ENCODE data around the gene GNA14. TPM values are rescaled to one million over a fixed set of nuclear protein-coding genes. Genes with fewer than 3 reads are reported as not detected.

The GNA14 gene
- total RNA-seq, 1 experiment from 2014 or later: 0.25 TPM

- intact Hi-C loops (cut with micrococcal nuclease): no loop called here
- Histone ChIP-seq H3K4me3 (replicated peaks in 1 of 2; ENCODE audit: low read depth in 1 of 2, low read length in 2 of 2) (no peak overlapping the region), H3K4me2 (ENCODE audit: low read length) (no peak overlapping the region), H4K20me1 (ENCODE audit: insufficient read depth) (no peaks in the 10 kb centered on the region), H3K27me3 (ENCODE audit: insufficient read depth, low read length) (no peaks in the 10 kb centered on the region), H3K79me2 (ENCODE audit: insufficient read depth, low read length) (no peaks in the 10 kb centered on the region), H3K9me3 (ENCODE audit: control insufficient read depth in 1 of 2, insufficient read depth in 1 of 2, low read depth in 1 of 2, low read length in 2 of 2) (no peaks in the 10 kb centered on the region), H3K9me2 (ENCODE audit: insufficient read depth) (no peaks in the 10 kb centered on the region), H3K9ac (ENCODE audit: low read length) (no peak overlapping the region), H2AFZ (ENCODE audit: low read depth, low read length, poor library complexity, severe bottlenecking) (no peak overlapping the region), H3K36me3 (ENCODE audit: control insufficient read depth in 1 of 2, insufficient read depth in 2 of 2, low read length in 2 of 2) (no peaks in the 10 kb centered on the region), H3K27ac (ENCODE audit: low read depth, low read length) (no peak overlapping the region), H3K4me1 (ENCODE audit: control insufficient read depth in 1 of 2, insufficient read depth in 2 of 2, low read length in 2 of 2) (no peaks in the 10 kb centered on the region)
- POLR2A ChIA-PET: no interaction called here
- DNase-seq (ENCODE audit: low read depth, low spot score): no peak
- no peak for ATAC-seq
- no TSS peak for BruUV-seq (replicated peaks)
- CTCF ChIA-PET: no interaction called here
- TF ChIP-seq POLR2A (IDR thresholded peaks at IDR 0.05; ENCODE audit: borderline replicate concordance, extremely low read depth, insufficient read depth, insufficient read length) (no peak), ZNF274 (IDR thresholded peaks at IDR 0.05; ENCODE audit: low read depth, low read length) (no peak), ATF3 (IDR thresholded peaks at IDR 0.05) (no peak), EGR1 (IDR thresholded peaks at IDR 0.05; ENCODE audit: low read depth) (no peak), FOSL1 (IDR thresholded peaks at IDR 0.05; ENCODE audit: low read depth) (no peak), ZFX (IDR thresholded peaks at IDR 0.05) (no peak), EZH2 (IDR thresholded peaks at IDR 0.05) (no peak), YY1 (IDR thresholded peaks at IDR 0.05; ENCODE audit: extremely low read depth, insufficient replicate concordance, low read depth, low read length) (no peak), CEBPB (IDR thresholded peaks at IDR 0.05; ENCODE audit: low read depth) (no peak), POLR2AphosphoS5 (IDR thresholded peaks at IDR 0.05; ENCODE audit: low read depth, low read length) (no peak), SP1 (IDR thresholded peaks at IDR 0.05; ENCODE audit: low read depth) (no peak)
- TF ChIP-seq, protein P1, sequence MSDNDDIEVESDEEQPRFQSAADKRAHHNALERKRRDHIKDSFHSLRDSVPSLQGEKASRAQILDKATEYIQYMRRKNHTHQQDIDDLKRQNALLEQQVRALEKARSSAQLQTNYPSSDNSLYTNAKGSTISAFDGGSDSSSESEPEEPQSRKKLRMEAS (IDR thresholded peaks at IDR 0.05): no peak
- TF ChIP-seq, protein P2, sequence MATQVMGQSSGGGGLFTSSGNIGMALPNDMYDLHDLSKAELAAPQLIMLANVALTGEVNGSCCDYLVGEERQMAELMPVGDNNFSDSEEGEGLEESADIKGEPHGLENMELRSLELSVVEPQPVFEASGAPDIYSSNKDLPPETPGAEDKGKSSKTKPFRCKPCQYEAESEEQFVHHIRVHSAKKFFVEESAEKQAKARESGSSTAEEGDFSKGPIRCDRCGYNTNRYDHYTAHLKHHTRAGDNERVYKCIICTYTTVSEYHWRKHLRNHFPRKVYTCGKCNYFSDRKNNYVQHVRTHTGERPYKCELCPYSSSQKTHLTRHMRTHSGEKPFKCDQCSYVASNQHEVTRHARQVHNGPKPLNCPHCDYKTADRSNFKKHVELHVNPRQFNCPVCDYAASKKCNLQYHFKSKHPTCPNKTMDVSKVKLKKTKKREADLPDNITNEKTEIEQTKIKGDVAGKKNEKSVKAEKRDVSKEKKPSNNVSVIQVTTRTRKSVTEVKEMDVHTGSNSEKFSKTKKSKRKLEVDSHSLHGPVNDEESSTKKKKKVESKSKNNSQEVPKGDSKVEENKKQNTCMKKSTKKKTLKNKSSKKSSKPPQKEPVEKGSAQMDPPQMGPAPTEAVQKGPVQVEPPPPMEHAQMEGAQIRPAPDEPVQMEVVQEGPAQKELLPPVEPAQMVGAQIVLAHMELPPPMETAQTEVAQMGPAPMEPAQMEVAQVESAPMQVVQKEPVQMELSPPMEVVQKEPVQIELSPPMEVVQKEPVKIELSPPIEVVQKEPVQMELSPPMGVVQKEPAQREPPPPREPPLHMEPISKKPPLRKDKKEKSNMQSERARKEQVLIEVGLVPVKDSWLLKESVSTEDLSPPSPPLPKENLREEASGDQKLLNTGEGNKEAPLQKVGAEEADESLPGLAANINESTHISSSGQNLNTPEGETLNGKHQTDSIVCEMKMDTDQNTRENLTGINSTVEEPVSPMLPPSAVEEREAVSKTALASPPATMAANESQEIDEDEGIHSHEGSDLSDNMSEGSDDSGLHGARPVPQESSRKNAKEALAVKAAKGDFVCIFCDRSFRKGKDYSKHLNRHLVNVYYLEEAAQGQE (IDR thresholded peaks at IDR 0.05; ENCODE audit: low read depth): no peak
- RAD21 ChIA-PET (ENCODE audit: low non-redundant PET in 1 of 2, low total read pairs in 2 of 2, uncharacterized antibody in 2 of 2, unreplicated experiment in 2 of 2): no interaction called here
Observed at GRCh38 chr9:77512876-77513275, 135.2 kb downstream of the GNA14 start.
